Psoas muscle (tissue), 8 donors: ENCODE measurements around the gene POC1A. TPM values are rescaled to one million over a fixed set of nuclear protein-coding genes. Genes with fewer than 3 reads are reported as not detected.

Experiments
- ATAC-seq, 4 donors: fragments of 200-7000 bp; cut with Tn5 transposase; one replicate each; pipeline ENCODE4 v1.9.1; 2020; ENCODE audit warnings: moderate library complexity in 3 of 4, mild to moderate bottlenecking in 2 of 4
- DNase-seq, 2 donors: peaks; one replicate each; pipeline ENCODE4 v3.0.0-alpha.2; 2020
- H3K27ac ChIP-seq: fragments of 200-600 bp; one replicate; pipeline ENCODE4 v1.8.0; 2022
- H3K27me3 ChIP-seq, 3 donors: fragments of 200-600 bp in 1 of 3; one replicate each; pipeline versions ENCODE4 v1.6.1 to v1.8.0; 2013 to 2022; ENCODE audit warnings: low read length in 2 of 3, mild to moderate bottlenecking in 2 of 3, moderate library complexity in 1 of 3; ENCODE audit not compliant: insufficient read depth in 3 of 3
- H3K36me3 ChIP-seq, 2 donors: fragments of 200-600 bp in 1 of 2; one replicate each; pipeline versions ENCODE4 v1.6.1 to v1.8.0; 2013 to 2022; ENCODE audit warnings: low read depth in 1 of 2, mild to moderate bottlenecking in 1 of 2, moderate library complexity in 1 of 2; ENCODE audit not compliant: insufficient read depth in 1 of 2
- H3K4me1 ChIP-seq: fragments of 200-600 bp; one replicate; pipeline ENCODE4 v1.8.0; 2022
- H3K4me3 ChIP-seq: fragments of 200-600 bp; one replicate; pipeline ENCODE4 v1.8.0; 2022; ENCODE audit warnings: mild to moderate bottlenecking
- H3K9me3 ChIP-seq: fragments of 200-600 bp; one replicate; pipeline ENCODE4 v1.8.0; 2022
- CTCF ChIP-seq: fragments of 200-600 bp; IDR thresholded peaks from one replicate; pipeline ENCODE4 v1.8.0; 2022; ENCODE audit warnings: antibody characterized with exemption
- WGBS, 3 donors: extraction: QIAGEN DNeasy Blood & Tissue Kit; methylation state at CpG; one replicate each; pipeline versions ENCODE4 v1.1.6 to v1.1.7; 2013; 5-methylcytosine and 5-hydroxymethylcytosine counted together
- intact Hi-C, 2 donors: fragments of 100-400 bp; cut with DNase I; formaldehyde crosslinking; loops; one replicate each; pipeline versions ENCODE4 v1.11.0 to v1.14.2; 2022
- polyA plus RNA-seq, 3 donors: library from polyadenylated mRNA; stranded (reverse); fragments of 200-250 nt; gene quantifications; one replicate each; pipeline ENCODE4 v1.2.3, GENCODE V29; 2013
- total RNA-seq, 4 donors: library from RNA; stranded (reverse); fragmentation: NEBNext Ultra II Directional in 2 of 4; extraction: Animal tissue kit (Norgen Biotek cat#: 25700) in 2 of 4; gene quantifications; one replicate each; pipeline versions ENCODE4 v1.2.1 to v1.2.4, GENCODE V29; 2021 to 2023
- donor health status: healthy with polysubstance abuse.
- donor health status: DM: no; HTN: no; CAD: no; lungs with moderate emphysema.
- donor health status: Bipolar disorder and iron deficiency.
- donor health status: healthy.
- donor health status: DM: yes; HTN: yes; CAD: no.
- donor health status: DM: no; HTN: no; CAD: no.
- donor health status: DM: no; HTN: no; CAD: no.
- donor health status: DM: yes; HTN: yes; CAD: no.

Gene POC1A
- total and polyA plus RNA-seq, 7 donors, result 0.87 to 3.2 (median 1.7) TPM

DNA sequence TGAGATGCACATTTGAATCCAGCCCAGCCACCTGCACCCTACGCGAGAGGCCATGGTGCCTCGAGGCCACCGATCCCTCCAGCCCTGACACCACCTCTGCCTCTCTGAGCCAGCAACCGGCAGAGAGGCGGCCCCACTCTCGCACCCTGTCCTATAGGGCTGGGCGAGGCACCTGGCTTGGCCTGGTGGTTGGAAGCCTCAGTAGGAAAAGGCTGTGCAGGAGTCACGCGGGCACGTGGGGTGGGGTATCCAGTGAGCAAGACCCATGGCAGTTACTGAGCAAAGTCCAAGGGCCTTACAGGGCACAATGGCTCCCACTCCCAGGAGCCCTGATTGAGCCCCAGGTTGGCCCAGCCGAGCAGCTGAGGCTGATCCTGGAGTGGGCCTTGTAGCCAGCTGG is 85.5 kb downstream of the POC1A start:
- Histone ChIP-seq H3K4me3 (no peak overlapping the region), H3K4me1 (peaks cover 22% of the 10 kb centered on the region), H3K27ac (no peak overlapping the region), H3K9me3 (no peaks in the 10 kb centered on the region), H3K27me3 (no peaks in the 10 kb centered on the region), H3K36me3 (no peaks in the 10 kb centered on the region)
- DNase-seq (no peak), ATAC-seq (no peak)
- 90 to 93% (median 92%) methylated on average over 12 of the region's 12 CpGs for WGBS, 3 donors
- no peak for TF ChIP-seq CTCF
- intact Hi-C loops, result no loop called here

- WGBS, 3 donors, result 79 to 84% (median 84%) methylated on average over 12 of the region's 12 CpGs
- H3K4me1 ChIP-seq, result peaks cover 22% of the 10 kb centered on the region
- H3K27ac ChIP-seq, result no peak overlapping the region
Measured at GRCh38 chr3:52068055-52068571, 86.1 kb downstream of the POC1A start.

DNA sequence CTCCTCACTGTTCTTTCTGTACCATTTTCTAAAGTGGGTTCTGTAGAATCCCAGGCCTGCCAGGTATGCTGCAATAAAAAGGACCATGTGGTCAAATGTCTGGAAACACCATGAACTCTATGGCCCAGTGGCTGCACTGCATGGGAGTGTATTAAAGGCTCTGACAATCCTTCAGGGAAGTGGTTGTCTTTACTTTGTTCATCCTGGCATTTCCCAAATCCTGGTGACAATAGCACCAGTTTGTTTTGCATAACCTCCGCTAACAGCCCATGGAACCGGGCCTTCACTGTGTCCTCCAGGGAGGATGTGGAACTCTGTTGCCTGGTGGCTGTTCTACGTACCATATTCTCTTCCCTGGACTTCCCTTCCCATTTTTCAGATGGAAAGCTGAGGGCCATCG is 86.7 kb downstream of the POC1A start:
- no peak for TF ChIP-seq CTCF
- peaks cover 22% of the 10 kb centered on the region for H3K4me1 ChIP-seq
- no peaks in the 10 kb centered on the region for H3K27me3 ChIP-seq
- no peaks in the 10 kb centered on the region for H3K9me3 ChIP-seq
- H3K36me3 ChIP-seq, result no peaks in the 10 kb centered on the region
- DNase-seq, result no peak
- no peak overlapping the region for H3K27ac ChIP-seq
- H3K4me3 ChIP-seq, result no peak overlapping the region
- no peak for ATAC-seq
- 80 to 85% (median 82%) methylated on average over 4 of the region's 4 CpGs for WGBS, 3 donors
- intact Hi-C loops, result no loop called here

More at GRCh38 chr3:52068055-52068571, 86.1 kb downstream of the POC1A start:
- no peak for ATAC-seq
- Histone ChIP-seq H3K9me3 (no peaks in the 10 kb centered on the region), H3K27me3 (no peaks in the 10 kb centered on the region), H3K4me3 (no peak overlapping the region), H3K36me3 (no peaks in the 10 kb centered on the region)
- no peak for DNase-seq
- TF ChIP-seq CTCF, result no peak
- intact Hi-C loops, result no loop called here

DNA sequence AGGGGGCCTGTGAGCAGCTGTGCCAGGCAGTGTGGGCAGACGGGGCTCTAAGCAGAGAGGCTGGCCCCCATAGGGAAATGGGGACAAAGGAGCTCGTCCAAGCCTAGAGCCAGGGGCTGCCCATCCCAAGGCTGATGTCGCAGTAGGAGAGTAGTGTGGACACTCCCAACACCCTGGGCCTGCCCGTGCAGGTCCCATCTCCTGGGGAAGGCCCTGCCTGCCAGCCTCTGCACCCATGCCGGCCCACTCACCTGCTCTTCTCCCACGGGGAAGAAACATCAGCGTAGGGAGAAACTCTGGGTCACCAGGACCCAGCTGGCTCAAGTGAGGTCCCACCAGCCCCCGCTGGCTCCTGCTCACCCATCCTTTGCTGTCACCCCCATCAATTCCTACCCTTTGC is 87.2 kb downstream of the POC1A start:
- WGBS, 3 donors, result 93 to 96% (median 94%) methylated on average over 8 of the region's 8 CpGs
- Histone ChIP-seq H3K9me3 (no peaks in the 10 kb centered on the region), H3K27me3 (no peaks in the 10 kb centered on the region), H3K4me1 (peaks cover 22% of the 10 kb centered on the region), H3K36me3 (no peaks in the 10 kb centered on the region), H3K4me3 (no peak overlapping the region), H3K27ac (no peak overlapping the region)
- TF ChIP-seq CTCF, result no peak
- no peak for DNase-seq
- intact Hi-C loops, result no loop called here
- ATAC-seq, result no peak

DNA sequence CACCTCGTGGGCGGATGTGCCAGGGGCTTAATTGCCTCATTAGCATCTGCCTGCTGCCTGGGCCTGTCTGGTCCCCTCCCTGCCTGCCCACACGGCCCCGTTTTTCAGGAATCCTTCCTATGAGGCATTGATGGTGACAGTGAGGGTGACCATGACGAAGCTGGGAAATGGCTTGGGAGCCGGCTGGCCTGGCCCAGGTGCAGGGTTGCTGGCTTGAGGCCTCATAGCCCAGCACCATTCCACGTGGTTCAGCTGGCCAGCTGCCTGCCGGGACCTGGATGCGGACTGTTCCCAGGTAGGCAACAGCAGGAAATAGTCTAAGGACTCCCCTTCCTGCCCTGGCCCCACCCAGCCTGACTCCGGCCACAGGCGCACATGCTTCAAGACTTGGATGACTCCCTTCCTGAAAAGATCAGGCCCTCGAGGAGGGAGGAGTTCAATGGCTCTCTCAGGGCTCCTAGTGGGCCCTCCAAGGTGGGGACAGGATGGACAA is 88.9 kb downstream of the POC1A start:
- no peak for TF ChIP-seq CTCF
- H3K27ac ChIP-seq, result no peak overlapping the region
- H3K4me3 ChIP-seq, result no peak overlapping the region
- DNase-seq (no peak), ATAC-seq (no peak)
- no peaks in the 10 kb centered on the region for H3K9me3 ChIP-seq
- intact Hi-C loops, result no loop called here
- WGBS, 3 donors, result 69 to 74% (median 73%) methylated on average over 12 of the region's 12 CpGs
- no peaks in the 10 kb centered on the region for H3K27me3 ChIP-seq
- peaks cover 9% of the 10 kb centered on the region for H3K4me1 ChIP-seq
- H3K36me3 ChIP-seq, result no peaks in the 10 kb centered on the region
